Measurements from ENCODE around the gene CD72.
A peak's percentile ranks its signal among the peaks of the same experiment; 100 is the strongest.
"Not testable (repeated sequence)": the region's sequence is repeated elsewhere in the genome, so short reads cannot be mapped to it uniquely, and the experiment has no call there.

CD72 gene

DNA sequence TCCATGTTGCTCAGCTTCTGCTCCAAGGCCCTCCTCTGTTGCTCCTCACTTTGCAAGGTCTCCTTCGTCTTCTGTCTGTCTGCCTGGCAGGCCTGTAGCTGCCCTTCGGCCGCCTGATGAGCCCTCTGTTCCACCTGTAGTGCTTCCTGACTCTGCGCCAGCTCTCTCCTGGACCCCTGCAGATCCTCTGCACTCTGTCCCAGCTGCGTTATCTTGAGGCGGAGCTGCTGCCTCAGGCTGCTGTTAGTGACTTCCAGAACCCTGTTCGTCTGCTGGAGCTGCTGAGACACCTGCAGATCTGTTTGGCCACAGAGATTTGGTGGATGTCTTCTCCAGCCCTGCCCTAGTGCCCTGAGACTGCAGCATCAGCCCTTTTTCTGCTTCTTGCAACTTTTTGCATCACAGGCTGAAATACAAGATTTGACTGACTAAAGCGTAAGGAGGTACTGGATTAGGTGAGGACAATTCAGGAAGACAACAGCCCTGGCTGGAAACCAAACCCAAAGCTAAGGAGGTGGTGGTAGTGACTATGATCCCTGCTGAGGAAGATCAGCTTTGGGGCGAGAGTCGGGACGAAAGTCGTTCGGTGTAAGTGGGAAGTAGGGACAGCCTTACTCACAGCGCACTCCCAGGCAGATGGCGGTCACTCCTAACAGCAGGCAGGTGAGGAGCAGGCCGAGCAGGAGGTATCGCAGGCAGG lies 2.1 kb downstream of the CD72 start:
- DNase-seq, result no peak

DNA sequence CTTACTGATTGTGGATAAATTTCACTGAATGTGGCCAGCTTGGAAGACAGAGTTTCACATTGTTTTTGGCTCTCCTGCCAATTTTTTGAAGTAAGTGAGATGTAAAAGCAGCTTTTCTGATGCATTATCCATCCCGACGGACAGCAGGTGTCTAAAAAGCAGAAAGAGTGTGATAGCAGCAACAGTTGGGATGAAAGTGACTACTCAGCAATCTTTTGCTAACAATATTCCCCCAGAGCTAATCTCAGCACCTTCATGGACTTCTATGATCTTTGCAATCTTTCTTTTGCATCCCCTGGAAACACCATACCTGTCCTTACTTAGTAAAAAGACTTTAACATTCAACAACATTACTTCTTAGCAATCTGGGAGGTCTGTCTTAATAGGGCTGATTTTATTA lies 5.4 kb downstream of the CD72 start:
- DNase-seq, result no peak

DNA sequence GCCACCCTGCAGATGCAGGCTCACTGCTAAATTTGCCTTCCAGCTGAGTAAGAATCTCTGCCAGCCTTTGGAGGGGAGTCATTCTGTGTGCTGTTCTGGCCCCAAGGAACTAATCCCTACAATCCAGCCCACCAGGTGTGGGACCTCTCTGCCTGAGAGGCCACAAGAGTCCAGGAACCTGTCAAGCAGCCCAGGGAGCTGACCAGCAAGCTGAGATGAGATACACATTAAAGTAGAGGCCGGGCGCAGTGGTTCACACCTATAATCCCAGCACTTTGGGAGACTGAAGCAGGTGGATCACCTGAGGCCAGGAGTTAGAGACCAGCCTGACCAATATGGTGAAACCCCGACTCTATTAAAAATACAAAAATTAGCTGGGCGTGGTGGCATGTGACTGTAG lies 6.1 kb downstream of the CD72 start:
- DNase-seq, result not testable (repeated sequence)

DNA sequence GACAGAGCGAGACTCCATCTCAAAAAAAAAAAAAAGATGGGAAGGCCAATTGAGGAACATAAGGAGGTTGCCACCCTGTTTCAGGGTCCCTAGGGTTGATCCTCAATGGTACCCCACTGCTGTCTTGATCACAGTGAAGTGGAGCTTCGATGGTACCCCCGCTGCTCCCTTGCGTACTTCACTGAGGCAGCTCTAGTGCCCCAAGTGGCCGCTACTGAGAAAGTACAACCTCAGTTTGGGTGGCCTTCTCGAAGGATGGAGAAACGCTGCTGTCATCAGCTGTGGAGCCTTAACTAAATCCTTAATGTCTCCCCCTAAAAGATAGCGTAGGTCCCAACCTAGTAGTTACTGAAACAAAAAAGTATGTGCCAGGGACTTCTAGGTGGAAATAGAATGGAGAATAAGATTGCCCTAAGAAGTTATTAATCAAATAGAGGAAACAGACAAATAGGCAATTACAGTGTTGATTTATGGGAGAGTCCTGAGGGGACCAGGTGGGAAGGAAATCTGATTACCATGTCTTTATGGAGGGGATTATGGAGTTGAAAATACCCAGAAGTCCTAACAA lies 6.9 kb downstream of the CD72 start:
- peak; percentile 72 for DNase-seq

DNA sequence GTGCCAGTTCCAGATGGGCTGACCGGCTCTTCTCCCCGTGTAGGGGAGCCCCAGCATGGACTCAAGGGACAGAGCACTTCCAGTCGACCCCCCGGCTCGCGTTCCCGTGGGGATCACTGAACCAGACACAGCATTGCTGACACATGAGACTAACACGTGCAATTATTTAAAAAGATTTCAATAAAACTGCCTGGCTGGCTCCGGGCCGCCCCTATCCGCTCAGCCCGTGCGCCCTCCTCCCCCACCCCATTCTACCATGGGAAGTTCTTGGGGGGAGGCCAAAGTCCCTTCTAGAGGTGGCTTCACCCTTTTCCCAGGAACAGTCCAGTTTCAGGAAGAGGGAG lies 8.4 kb downstream of the CD72 start:
- DNase-seq, result no peak

DNA sequence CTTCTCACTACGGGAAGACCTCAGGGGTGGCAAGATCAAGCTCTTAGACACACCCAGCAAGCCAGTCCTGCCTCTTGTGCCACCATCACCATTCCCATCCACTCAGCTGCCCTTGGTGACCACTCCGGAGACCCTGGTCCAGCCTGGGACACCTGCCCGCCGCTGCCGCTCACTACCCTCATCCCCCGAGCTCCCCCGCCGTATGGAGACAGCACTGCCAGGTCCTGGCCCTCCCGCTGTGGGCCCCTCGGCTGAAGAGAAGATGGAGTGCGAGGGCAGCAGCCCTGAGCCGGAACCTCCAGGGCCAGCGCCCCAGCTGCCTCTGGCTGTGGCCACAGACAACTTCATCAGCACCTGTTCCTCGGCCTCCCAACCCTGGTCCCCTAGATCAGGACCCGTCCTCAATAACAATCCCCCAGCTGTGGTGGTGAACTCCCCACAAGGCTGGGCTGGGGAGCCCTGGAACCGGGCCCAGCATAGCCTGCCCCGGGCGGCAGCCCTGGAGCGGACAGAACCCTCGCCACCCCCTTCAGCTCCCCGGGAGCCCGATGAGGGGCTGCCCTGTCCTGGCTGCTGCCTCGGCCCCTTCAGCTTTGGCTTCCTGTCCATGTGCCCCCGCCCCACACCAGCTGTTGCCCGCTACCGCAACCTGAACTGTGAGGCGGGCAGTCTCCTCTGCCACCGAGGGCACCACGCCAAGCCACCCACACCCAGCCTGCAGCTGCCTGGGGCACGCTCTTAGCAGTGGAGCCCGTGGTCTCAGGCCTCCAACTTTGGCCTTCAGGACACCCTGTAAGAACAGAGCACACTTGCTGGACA lies 9.0 kb downstream of the CD72 start:
- DNase-seq, result no peak

DNA sequence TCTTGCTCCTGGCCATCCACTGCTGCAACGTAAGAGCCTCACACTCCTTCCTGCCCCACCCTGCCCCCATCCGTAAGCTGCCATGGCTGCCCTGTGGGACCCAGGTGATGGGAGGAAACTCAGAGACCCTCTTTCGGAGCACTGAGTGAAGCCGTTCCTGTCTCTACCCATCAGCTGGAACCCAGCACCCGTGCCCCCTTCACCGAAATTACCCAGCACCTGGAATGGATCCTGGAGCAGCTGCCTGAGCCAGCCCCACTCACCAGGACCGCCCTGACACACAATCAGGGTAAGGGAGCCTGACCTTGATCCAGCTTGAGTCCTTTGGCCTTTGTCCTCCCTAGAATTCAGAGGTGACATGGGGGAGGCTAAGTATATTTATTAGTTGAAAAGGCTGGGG lies 10.0 kb downstream of the CD72 start:
- no peak for DNase-seq

DNA sequence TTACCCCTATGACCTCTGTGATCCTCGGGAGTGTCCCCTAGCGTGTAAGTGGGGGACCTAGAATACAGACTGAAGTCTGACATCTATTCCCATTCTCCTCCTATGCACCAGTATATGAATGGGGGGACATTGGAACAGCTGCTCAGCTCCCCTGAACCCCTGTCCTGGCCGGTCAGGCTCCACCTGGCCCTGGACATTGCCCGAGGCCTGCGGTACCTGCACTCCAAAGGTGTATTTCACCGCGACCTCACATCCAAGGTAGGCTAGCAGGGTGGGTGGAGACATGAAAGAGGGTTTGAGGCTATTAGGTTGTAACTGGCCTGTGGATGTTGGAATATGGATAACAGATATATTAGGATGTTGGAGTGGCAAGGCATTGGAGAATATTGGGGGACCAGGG lies 11.5 kb downstream of the CD72 start:
- no peak for DNase-seq

DNA sequence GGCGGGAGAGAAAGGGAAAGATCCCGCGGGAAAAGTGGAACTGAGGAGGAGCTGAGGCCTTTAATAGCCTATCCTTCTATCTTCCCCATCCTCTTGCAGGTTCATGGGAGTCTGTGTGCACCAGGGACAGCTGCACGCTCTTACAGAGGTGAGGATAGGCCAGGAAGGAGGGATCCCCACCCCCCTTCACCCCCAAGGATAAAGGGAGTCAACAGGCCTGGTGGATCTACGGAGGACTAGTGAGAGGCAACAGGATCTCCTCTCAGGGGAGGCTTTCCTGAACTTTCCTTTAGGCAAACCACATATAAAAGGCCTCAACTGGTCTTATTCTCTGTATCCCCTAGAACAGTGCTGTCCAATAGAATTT lies 12.1 kb downstream of the CD72 start:
- no peak for DNase-seq

DNA sequence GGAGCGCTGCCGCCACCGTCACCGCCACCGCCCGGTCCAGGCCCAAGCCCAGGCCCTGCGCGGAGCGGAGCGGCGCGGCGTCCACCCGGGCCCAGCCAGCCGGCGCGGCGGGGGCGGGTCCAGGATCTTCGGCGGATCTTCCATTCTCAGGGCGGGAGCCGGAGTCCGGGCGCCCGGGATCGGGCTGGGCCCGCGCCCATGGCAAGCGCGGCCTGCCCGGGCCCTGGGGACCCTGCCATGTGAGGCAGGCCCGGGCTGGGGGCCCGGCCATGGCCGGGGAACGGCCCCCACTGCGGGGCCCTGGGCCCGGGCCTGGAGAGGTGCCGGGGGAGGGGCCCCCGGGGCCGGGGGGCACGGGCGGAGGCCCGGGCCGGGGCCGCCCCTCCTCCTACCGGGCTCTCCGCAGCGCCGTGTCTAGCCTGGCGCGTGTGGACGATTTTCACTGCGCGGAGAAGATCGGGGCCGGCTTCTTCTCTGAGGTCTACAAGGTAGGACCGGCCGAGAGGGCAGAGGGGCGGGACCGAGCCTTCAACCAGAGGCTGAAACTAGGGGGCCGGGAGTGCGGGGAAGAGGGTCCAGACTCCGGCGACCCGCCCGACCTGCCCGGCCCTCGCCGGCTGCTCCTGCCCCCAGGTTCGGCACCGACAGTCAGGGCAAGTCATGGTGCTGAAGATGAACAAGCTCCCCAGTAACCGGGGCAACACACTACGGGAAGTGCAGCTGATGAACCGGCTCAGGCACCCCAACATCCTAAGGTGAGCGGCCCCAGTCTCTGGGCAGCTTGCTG lies 12.7 kb downstream of the CD72 start:
- peak; percentile 50 for DNase-seq

DNA sequence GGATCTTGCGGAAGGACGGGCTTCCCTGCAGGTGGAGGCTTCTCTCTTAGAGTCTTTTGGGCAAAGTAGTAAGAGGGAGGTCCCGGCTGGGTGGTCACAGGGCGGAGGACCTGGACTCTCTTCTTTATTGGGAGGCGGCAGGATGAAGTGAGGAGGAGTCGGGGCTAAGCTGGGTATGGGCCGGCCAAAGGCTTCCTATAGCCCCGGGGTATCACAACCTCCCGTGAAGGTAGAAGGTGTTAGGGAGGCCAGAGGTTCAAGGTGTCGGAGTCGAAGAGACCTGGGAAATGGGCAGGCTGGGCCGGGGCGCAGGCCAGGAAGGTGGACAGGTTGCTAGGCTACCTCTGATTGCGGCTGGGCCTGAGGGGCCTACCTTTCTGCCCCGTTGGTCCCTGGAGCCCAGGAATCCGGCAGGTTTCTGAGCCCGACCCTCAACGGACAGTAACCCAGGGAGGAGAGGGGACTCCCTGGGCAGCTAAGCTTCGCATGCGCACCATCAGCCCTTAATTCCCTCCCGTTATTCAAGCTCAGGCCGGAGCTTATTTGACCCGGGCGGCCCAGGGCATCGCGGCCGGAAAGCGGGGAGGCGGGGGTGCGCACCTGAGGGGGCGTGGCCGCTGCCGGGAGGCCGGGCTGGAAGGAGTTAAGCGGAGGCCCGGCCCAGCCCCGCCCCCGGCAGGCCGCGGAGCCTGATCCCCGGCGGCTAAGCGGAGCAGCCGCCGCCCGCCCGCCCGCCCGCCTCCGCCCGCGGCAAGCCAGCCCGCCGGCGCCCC lies 13.4 kb downstream of the CD72 start, which contains the start of gene TESK1:
TESK1 (plus strand) TSS at position 685 of the 773 bp plus-strand sequence. CDS start 358 bp downstream, outside the sequence.
- DNase-seq, result peak; percentile 91

DNA sequence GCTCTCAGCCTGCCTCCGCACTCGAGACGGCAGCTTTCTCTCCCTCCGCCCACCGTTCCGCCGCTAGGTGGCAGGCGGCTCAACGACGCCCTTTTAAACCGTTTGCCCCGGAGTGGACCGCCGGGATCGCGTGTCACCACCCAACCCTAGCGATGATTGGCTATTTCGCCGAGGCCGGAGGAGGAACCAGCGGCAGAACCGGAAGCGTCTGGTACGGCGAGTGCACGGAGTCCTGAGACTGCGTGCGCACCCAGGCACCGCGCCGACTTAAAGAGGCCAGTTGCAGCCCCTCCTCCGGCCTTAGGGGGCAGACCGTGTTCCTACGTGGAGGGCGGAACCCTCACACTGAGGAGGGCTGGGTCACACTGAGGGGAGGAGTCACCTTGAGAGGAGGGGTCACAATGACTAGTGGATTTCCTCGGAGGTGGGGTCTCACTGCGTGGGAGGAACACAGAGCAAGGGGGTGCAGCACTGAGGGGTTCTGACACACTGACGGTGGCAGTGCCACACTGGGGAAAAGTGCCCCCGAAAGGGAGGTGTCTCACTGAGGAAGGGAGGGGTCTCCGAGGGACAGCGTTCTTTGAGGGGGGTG lies 14.1 kb downstream of the CD72 start:
- DNase-seq, result peak; percentile 99

DNA sequence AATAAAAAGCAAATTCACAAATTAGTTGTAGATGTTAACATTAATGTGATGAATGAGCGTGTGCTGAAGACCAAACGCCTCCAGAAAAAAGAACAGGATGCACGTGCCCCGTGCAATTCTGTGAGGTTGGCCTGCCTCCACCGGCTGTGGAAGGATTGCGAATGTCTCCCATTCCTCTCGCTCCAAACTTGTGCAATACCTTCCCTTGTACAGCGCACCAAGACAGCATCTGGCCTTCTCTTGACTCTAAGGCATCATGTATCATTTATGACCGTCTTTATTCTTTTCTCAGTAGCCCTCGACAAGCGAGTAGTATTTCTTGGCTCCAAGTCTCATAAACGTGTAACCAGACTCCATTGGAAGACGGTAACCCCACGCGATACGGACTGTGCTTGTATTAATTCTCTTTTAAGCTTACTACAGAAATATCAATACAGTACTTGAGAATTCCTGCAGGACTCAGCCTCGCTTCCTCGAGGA lies 14.7 kb downstream of the CD72 start:
- DNase-seq, result peak; percentile 46

DNA sequence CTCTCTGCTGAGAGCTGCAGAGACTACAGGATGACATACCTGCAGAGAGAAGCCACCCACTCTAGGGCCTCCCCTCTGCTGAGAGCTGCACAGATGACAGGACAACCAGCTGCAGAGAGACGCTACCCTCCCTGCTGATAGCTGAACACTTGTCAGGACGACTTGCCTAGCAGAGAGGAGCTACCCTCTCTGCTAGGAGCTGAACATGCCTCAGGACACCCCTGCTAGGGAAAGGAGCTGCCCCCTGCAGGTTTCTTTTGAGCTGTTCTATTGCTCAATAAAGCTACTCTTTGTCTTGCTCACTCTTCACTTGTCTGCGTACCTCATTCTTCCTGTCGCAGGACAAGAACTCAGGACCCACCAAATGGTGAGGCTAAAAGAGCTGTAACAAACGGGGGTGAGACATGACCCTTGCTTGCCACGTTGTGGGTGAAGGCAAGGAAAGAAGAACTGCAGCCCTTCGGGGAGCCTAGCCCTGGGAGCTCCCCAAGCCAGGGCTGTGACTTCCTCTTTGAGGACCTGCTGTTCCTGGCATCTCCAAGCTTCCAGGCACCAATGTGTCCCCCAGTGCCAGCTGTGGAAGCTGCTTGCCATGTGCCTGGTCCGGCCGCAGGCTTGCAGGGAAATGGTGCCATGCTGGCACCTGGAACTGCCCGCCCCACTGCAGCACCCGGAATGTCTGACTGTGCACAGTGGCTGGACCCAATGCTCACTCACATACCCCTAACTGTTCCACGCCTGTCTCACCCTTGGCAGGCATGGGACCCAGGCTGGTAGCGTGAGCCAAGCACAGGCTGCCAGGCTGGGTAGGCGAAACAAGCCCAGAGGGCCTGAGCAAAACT lies 18.2 kb downstream of the CD72 start:
- DNase-seq, result no peak

DNA sequence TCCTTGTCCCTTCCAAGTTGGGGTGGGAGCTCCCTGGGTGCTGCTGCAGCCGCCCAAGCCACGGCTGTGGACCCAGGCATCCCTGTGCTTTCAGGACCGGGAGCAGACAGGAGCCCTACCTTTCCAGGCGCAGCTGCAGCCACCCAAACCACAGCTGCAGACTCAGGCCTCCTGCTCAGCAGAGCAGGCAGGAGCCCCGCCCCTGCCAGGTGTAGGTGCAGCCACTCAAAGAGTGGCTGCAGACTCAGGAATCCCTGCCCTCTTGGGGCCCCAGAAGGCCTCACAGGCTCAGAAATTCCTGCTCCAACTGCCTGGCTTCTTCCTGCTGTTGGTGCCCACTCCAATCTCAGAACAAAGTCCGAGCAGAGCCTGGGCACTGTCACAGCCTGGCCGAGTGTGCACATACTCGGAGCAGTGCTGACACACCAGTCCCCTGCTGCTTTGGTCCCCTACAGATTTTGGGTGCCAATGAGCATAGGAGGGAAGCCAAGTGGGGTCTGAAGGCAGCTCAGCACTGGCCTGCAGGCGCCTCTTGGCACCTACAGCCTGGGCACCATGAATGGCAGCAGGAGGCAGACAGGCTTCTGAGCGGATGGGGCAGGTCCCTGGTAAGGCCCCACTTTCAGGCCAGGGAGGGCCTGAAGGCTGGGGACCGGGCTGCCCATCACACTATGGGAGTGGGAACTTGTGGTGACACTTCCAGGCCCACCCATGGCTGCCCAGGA lies 19.2 kb downstream of the CD72 start:
- no peak for DNase-seq

DNA sequence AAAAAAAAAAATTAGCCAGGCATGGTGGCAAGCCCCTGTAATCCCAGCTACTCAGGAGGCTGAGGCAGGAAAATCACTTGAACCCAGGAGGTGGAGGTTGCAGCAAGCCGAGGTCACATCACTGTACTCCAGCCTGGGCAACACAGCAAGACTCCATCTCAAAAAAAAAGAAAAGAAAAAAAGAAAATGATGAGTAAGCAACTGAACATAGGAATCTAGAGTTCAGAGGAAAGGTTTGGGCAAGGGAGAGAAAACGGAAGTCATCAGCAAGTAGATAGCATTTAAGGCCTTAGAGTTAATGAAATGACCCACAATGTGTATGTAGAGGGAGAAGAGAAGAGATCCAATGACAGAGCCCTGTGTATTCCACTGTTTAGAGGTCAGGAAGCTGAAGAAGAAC lies 21.3 kb downstream of the CD72 start:
- not testable (repeated sequence) for DNase-seq

DNA sequence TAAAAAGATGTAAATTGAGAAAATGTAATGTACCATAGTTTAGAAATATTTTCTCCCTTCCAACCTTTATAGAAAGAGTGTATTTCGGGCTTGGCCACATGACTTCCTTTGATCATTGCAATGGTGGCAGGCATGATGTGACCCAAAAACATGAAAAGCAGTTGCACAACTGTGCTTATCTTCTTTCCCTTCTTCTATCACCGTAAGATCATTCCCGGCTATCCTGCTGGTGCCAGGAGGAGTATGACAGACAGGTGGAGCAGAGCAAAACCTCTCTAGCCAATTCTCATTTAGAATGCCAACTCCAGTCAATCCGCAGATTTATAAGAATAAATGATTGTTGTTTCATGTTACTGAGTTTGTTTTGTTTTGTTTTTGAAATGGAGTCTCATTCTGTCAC lies 23.7 kb downstream of the CD72 start:
- no peak for DNase-seq

DNA sequence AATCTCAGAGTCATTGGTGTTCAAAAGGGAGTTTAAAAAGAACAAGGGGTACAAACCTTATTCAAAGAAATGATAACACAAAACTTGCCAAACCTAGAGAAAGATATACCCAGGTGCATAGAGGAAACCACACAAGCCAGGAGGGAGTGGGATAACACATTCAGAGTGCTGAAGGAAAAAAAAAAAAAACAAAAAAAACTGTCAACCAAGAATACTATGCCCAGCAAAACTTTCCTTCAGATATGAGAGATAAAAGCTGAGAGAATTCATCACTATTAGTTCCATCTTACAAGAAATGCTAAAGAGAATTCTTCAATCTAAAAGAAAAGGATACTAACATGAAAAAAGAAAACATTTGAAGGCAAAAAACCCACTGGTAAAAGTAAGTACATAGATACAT lies 24.6 kb downstream of the CD72 start:
- no peak for DNase-seq

DNA sequence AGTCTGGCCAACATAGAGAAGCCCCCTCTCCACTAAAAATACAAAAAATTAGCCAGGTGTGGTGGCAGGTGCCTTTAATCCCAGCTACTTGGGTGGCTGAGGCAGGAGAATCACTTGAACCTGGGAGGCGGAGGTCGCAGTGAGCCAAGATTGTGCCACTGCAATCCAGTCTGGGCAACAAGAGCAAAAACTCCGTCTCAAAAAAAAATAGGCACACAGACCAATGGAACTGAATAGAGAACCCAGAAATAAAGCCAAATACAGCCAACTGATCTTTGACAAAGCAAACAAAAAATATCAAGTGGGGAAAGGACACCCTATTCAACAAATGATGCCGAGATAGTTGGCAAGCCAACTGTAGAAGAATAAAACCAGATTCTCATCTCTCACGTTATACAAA lies 29.7 kb downstream of the CD72 start:
- not testable (repeated sequence) for DNase-seq

DNA sequence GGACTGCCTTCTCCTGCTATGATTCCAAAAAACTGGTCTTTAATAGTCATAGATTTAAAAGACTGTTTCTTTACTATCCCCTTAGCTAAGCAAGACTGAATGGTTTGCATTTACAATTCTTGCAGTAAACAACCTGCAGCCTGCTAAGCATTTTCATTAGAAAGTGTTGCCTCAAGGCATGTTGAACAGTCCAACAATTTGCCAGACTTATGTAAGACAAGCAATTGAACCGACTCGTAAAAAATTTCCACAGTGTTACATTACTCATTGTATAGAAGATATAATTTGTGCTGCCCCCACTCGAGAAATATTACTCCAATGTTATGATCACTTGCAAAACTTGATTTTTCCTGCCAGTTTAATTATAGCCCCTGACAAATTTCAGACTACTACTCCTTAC lies 33.5 kb downstream of the CD72 start:
- DNase-seq, result not testable (repeated sequence)
